HepG2 (cell line): ENCODE data around the gene RNF11. TPM values are rescaled to one million over a fixed set of nuclear protein-coding genes. Genes with fewer than 3 reads are reported as not detected.
A peak's percentile ranks its signal among the peaks of the same experiment; 100 is the strongest.

Source experiments
- ATAC-seq: fragments of 200-7000 bp; cut with Tn5 transposase; 3 replicates; pipeline ENCODE4 v1.9.1; 2020; ENCODE audit warnings: mild to moderate bottlenecking, moderate library complexity
- BruUV-seq: library from RNA; stranded (reverse); fragments of 400-500 nt; replicated peaks from 2 replicates; lab custom pipeline; 2021; lab: Mats Ljungman, UMichigan
- CTCF ChIA-PET: fragments of 300-600 bp; formaldehyde crosslinking; extraction: SDS; loops from one replicate; lab custom pipeline; 2021; ENCODE audit warnings: low total read pairs, inconsistent platforms, low intra/inter-chr PET ratio; lab: Yijun Ruan, JAX
- POLR2A ChIA-PET: fragments of 350-600 bp; sonication (Branson Sonifier 250); formaldehyde crosslinking; loops from one replicate; lab custom pipeline; 2020; ENCODE audit warnings: antibody characterized with exemption, inconsistent platforms; lab: Yijun Ruan, JAX
- DNase-seq: peaks from one replicate; pipeline ENCODE4 v3.0.0-alpha.2; 2015; ENCODE audit warnings: low spot score
- FAIRE-seq: peaks from 3 replicates; lab custom pipeline; 2011; peaks lifted over from hg19 to GRCh38; lab: Jason Lieb, UNC
- H2AFZ ChIP-seq: one replicate; pipeline ENCODE4 v1.6.1; 2011; ENCODE audit warnings: low read length, inconsistent platforms
- H3K27ac ChIP-seq: fragments of 300-600 bp; 3 replicates; pipeline ENCODE4 v1.8.0; 2011; ENCODE audit warnings: mixed run types, mild to moderate bottlenecking, mixed read lengths, low read length, inconsistent platforms; ENCODE audit not compliant: insufficient read depth; ENCODE audit errors: extremely low read length
- H3K27me3 ChIP-seq, 2 experiments: fragments of 200-600 bp in 1 of 2; 2 replicates in 1 of 2; 3 replicates in 1 of 2; pipeline versions ENCODE4 v1.6.0 to v1.8.0; 2011; ENCODE audit warnings: low read length in 2 of 2, mild to moderate bottlenecking in 2 of 2, moderate library complexity in 2 of 2, inconsistent platforms in 1 of 2; ENCODE audit not compliant: insufficient read depth in 2 of 2, control insufficient read depth in 1 of 2
- H3K36me3 ChIP-seq, 2 experiments: fragments of 200-600 bp in 1 of 2; replicated peaks in 1 of 2; 2 replicates in 1 of 2; 3 replicates in 1 of 2; pipeline versions ENCODE4 v1.5.1 to v1.8.0; 2011; ENCODE audit warnings: low read length in 2 of 2, inconsistent platforms in 1 of 2; ENCODE audit not compliant: insufficient read depth in 2 of 2, control insufficient read depth in 1 of 2
- H3K4me1 ChIP-seq: 2 replicates; pipeline ENCODE4 v1.5.1; 2012; ENCODE audit warnings: low read length, inconsistent platforms; ENCODE audit not compliant: insufficient read depth
- H3K4me2 ChIP-seq: 2 replicates; pipeline ENCODE4 v1.6.0; 2011; ENCODE audit warnings: low read depth, low read length, inconsistent platforms
- H3K4me3 ChIP-seq, 3 experiments: fragments of 200-600 bp in 1 of 3; sonication (generic), shearing (Covaris generic) in 1 of 3; replicated peaks in 1 of 3; 2 replicates each; pipeline ENCODE4 v1.5.1; 2011 to 2016; ENCODE audit warnings: low read length in 3 of 3, inconsistent platforms in 2 of 3, low read depth in 2 of 3, mild to moderate bottlenecking in 2 of 3, control low read depth in 1 of 3, mixed read lengths in 1 of 3; ENCODE audit not compliant: insufficient read depth in 1 of 3
- H3K79me2 ChIP-seq: one replicate; pipeline ENCODE4 v1.6.1; 2011; ENCODE audit warnings: low read length, inconsistent platforms; ENCODE audit not compliant: insufficient read depth
- H3K9ac ChIP-seq: 2 replicates; pipeline ENCODE4 v1.6.0; 2011; ENCODE audit warnings: mild to moderate bottlenecking, low read depth, low read length, inconsistent platforms; ENCODE audit not compliant: insufficient read depth
- H3K9me3 ChIP-seq: 2 replicates; pipeline ENCODE4 v1.5.1; 2012; ENCODE audit warnings: mild to moderate bottlenecking, low read length
- H4K20me1 ChIP-seq: 2 replicates; pipeline ENCODE4 v1.6.0; 2011; ENCODE audit warnings: inconsistent platforms, mild to moderate bottlenecking, low read length, moderate library complexity; ENCODE audit not compliant: insufficient read depth
- CHD4 ChIP-seq: fragments of 200-600 bp; sonication (generic); IDR thresholded peaks from 2 replicates; pipeline ENCODE4 v1.7.0; 2017; ENCODE audit warnings: mild to moderate bottlenecking, low read length, borderline replicate concordance
- FOSL1 ChIP-seq: sonication (generic); formaldehyde crosslinking; IDR thresholded peaks from 2 replicates; pipeline ENCODE4 v1.9.0; 2021; ENCODE audit warnings: missing genetic modification reagents, borderline replicate concordance
- HNRNPUL1 ChIP-seq: fragments of 200-400 bp; formaldehyde crosslinking; IDR thresholded peaks from 2 replicates; pipeline ENCODE4 v1.6.1; 2017; ENCODE audit warnings: low read depth, mild to moderate bottlenecking, low read length, moderate library complexity
- NFKBIZ ChIP-seq: IDR thresholded peaks from 2 replicates; pipeline ENCODE4 v1.6.1; 2018; ENCODE audit warnings: missing genetic modification reagents, missing compliant biosample characterization
- NR1H2 ChIP-seq: sonication (generic); formaldehyde crosslinking; IDR thresholded peaks from 2 replicates; pipeline ENCODE4 v1.8.1; 2022; ENCODE audit warnings: low read depth, missing genetic modification reagents, borderline replicate concordance
- SATB2 ChIP-seq: sonication (generic); formaldehyde crosslinking; IDR thresholded peaks from 2 replicates; pipeline ENCODE4 v1.5.0; 2020; ENCODE audit warnings: missing genetic modification reagents
- SRSF1 ChIP-seq: fragments of 200-400 bp; formaldehyde crosslinking; optimal IDR thresholded peaks from 2 replicates; pipeline ENCODE3; 2017; ENCODE audit warnings: mild to moderate bottlenecking, low read depth, low read length, moderate library complexity
- WGBS: methylation state at CpG from one replicate; pipeline ENCODE4 v1.1.6; 2017; ENCODE audit warnings: low lambda C conversion rate; 5-methylcytosine and 5-hydroxymethylcytosine counted together
- in situ Hi-C: cut with HindIII; loops from 2 replicates; pipeline ENCODE4 v1.10.0; 2017; ENCODE audit warnings: low pct_unique_long_range_greater_than_20kb; ENCODE audit not compliant: extremely low pct_ligation_motif_present
- intact Hi-C: fragments of 100-400 bp; cut with micrococcal nuclease; formaldehyde crosslinking; loops from one replicate; pipeline ENCODE4 v1.10.0; 2022; ENCODE audit not compliant: unreplicated experiment
- polyA plus RNA-seq, 8 experiments: library from polyadenylated mRNA; depleted of rRNA in 3 of 8; stranded (reverse) in 7 of 8; unstranded in 1 of 8; fragments of >200 nt; fragmentation: Illumina TruSeq in 4 of 8; extraction: Trizol in 4 of 8; gene quantifications; 2 replicates each; pipeline versions ENCODE4 v1.2.1 to v1.2.3, GENCODE V29; 2011 to 2016; ENCODE audit warnings: low read depth in 4 of 8, missing spikeins in 1 of 8, mixed read lengths in 1 of 8; ENCODE audit not compliant: insufficient read depth in 1 of 8
- total RNA-seq, 5 experiments: library from RNA; depleted of rRNA; stranded (reverse); fragments of >200 nt; fragmentation: Illumina TruSeq; extraction: Trizol; gene quantifications; 2 replicates each; pipeline ENCODE4 v1.2.3, GENCODE V29; 2016; ENCODE audit warnings: low read depth in 1 of 5
- TF ChIP-seq, protein P1 (sequence below): sonication (generic); formaldehyde crosslinking; conservative IDR thresholded peaks from 2 replicates; pipeline ENCODE4 v1.8.1; 2023; ENCODE audit warnings: missing genetic modification reagents
- TF ChIP-seq, protein P2 (sequence below): sonication (generic); formaldehyde crosslinking; IDR thresholded peaks from 2 replicates; pipeline ENCODE4 v1.5.0; 2020; ENCODE audit warnings: missing genetic modification reagents
- TF ChIP-seq, protein P3 (sequence below): sonication (generic); formaldehyde crosslinking; IDR thresholded peaks from 2 replicates; pipeline ENCODE4 v1.8.0; 2022; ENCODE audit warnings: mild to moderate bottlenecking, missing genetic modification reagents

The RNF11 gene
- total and polyA plus RNA-seq, 2 of the 13 experiments (the other 11 are each of a cell fraction or from before 2014, with no cell fraction given) = 41.2 to 48.8 TPM

DNA sequence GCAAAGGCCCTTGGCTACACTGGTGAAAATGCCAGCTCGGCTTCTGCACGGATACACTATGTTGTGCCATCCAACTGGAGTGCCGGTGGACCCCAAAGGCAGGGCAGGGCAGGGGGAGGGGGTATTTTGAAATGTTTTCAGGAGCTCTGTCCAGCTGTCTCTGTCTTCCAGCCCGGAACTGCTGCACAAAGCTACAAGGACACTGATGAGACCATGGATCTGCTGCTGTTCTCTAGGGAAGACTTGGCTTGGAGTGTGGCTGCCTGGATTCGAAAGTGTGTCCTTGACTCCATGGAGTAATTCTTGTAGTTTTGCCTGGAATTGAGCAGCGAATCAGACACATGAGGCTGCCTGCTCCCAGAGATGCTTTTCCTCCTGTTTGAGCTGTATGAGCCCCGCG is 51.9 kb downstream of the RNF11 start (continued):
- no peak for TF ChIP-seq CHD4

DNA sequence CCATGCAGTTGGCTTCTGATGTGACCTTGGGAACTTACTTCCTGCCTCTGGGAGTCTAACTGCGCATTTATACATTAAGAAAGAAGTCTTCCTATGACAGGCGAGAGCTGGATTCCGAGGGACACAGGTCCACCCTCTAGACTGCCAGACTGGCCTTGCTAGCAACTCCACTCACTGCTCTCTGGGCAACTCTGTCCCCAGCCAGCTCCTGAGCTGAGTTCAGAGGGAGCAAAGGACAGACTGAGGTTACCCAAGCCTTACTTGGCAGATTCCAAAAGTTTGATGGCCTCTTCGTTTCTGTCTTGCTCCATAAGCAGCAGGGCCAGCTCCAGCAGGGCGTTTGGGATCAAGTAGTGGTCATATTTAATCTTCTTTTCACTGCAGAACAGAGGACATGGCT is 52.5 kb downstream of the RNF11 start:
- Histone ChIP-seq H3K36me3 (no peaks in the 10 kb centered on the region), H4K20me1 (no peaks in the 10 kb centered on the region), H3K9ac (no peak overlapping the region), H3K27me3 (no peaks in the 10 kb centered on the region), H2AFZ (no peak overlapping the region), H3K4me2 (no peak overlapping the region), H3K4me1 (peaks cover 33% of the 10 kb centered on the region), H3K9me3 (no peaks in the 10 kb centered on the region), H3K79me2 (no peaks in the 10 kb centered on the region), H3K27ac (no peak overlapping the region), H3K4me3 (no peak overlapping the region)
- no TSS peak for BruUV-seq
- TF ChIP-seq, protein P1, sequence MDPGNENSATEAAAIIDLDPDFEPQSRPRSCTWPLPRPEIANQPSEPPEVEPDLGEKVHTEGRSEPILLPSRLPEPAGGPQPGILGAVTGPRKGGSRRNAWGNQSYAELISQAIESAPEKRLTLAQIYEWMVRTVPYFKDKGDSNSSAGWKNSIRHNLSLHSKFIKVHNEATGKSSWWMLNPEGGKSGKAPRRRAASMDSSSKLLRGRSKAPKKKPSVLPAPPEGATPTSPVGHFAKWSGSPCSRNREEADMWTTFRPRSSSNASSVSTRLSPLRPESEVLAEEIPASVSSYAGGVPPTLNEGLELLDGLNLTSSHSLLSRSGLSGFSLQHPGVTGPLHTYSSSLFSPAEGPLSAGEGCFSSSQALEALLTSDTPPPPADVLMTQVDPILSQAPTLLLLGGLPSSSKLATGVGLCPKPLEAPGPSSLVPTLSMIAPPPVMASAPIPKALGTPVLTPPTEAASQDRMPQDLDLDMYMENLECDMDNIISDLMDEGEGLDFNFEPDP (CRISPR knock-in tag) = no peak
- no peak for TF ChIP-seq FOSL1
- TF ChIP-seq, protein P2, sequence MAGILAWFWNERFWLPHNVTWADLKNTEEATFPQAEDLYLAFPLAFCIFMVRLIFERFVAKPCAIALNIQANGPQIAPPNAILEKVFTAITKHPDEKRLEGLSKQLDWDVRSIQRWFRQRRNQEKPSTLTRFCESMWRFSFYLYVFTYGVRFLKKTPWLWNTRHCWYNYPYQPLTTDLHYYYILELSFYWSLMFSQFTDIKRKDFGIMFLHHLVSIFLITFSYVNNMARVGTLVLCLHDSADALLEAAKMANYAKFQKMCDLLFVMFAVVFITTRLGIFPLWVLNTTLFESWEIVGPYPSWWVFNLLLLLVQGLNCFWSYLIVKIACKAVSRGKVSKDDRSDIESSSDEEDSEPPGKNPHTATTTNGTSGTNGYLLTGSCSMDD (CRISPR knock-in tag) = no peak
- TF ChIP-seq, protein P3, sequence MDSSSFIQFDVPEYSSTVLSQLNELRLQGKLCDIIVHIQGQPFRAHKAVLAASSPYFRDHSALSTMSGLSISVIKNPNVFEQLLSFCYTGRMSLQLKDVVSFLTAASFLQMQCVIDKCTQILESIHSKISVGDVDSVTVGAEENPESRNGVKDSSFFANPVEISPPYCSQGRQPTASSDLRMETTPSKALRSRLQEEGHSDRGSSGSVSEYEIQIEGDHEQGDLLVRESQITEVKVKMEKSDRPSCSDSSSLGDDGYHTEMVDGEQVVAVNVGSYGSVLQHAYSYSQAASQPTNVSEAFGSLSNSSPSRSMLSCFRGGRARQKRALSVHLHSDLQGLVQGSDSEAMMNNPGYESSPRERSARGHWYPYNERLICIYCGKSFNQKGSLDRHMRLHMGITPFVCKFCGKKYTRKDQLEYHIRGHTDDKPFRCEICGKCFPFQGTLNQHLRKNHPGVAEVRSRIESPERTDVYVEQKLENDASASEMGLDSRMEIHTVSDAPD (CRISPR knock-in tag) = no peak
- no peak for TF ChIP-seq SATB2 (CRISPR knock-in tag)
- no peak for TF ChIP-seq NR1H2 (CRISPR knock-in tag)
- no peak for TF ChIP-seq NFKBIZ
- no peak for TF ChIP-seq SRSF1
- no peak for TF ChIP-seq HNRNPUL1
- in situ Hi-C loops = no loop called here
- DNase-seq = no peak
- WGBS = 47% methylated on average over 3 of the region's 5 CpGs
- POLR2A ChIA-PET = no interaction called here
- intact Hi-C loops = no loop called here
- CTCF ChIA-PET = no interaction called here
- FAIRE-seq = no peak
- peak; percentile 62 for ATAC-seq
